Measurements from ENCODE around the gene MX2.
"Not testable (repeated sequence)": the region's sequence is repeated elsewhere in the genome, so short reads cannot be mapped to it uniquely, and the experiment has no call there.

The MX2 gene, protein sequence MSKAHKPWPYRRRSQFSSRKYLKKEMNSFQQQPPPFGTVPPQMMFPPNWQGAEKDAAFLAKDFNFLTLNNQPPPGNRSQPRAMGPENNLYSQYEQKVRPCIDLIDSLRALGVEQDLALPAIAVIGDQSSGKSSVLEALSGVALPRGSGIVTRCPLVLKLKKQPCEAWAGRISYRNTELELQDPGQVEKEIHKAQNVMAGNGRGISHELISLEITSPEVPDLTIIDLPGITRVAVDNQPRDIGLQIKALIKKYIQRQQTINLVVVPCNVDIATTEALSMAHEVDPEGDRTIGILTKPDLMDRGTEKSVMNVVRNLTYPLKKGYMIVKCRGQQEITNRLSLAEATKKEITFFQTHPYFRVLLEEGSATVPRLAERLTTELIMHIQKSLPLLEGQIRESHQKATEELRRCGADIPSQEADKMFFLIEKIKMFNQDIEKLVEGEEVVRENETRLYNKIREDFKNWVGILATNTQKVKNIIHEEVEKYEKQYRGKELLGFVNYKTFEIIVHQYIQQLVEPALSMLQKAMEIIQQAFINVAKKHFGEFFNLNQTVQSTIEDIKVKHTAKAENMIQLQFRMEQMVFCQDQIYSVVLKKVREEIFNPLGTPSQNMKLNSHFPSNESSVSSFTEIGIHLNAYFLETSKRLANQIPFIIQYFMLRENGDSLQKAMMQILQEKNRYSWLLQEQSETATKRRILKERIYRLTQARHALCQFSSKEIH

DNA sequence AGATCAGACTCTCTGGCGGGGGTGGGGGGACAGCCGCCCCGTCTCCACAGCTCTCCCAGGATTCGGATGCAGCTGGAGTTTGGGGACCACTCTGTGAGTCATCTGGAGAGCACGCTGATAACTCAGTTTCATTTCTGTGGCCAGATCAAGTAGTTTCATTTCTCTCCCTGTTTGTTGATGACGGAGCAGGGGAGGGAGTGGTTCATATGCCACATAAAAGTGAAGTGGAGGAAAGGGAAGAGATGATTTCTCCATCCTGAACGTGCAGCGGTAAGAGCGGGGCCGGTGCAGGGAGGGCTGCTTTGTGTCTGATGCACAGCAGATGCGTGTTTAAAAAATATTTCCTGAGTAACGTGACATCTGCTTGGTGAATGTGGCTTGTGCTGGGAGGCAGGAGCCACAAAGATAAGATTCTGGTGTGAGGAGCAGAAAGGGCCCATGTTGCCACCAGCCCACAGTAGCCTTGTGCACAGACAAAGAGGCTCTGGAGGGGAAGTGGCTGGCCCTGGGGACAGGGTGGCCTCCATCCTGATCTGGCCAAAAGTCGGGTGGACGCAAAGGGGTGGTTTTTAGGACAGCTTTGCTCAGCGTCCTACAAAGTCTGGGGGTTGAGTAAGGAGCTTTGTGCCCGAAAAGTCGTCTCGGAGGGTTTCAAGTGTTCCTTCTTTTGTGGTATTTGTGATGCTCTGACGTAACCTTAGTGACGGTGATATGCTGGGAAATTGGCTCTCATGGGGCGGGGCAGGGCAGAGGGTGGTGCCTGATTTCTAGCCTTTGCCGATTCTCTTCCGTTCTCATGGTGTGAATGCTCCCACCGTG lies at the start of gene MX2:
TSS of gene MX2 (plus strand) at position 242 of the 819 bp plus-strand sequence. CDS start 14,880 bp downstream, outside the sequence.
- peak; percentile 36 for DNase-seq (ENCODE audit: low read depth, low spot score)
- no peak within 1 kb of the TSS for H3K27ac ChIP-seq

DNA sequence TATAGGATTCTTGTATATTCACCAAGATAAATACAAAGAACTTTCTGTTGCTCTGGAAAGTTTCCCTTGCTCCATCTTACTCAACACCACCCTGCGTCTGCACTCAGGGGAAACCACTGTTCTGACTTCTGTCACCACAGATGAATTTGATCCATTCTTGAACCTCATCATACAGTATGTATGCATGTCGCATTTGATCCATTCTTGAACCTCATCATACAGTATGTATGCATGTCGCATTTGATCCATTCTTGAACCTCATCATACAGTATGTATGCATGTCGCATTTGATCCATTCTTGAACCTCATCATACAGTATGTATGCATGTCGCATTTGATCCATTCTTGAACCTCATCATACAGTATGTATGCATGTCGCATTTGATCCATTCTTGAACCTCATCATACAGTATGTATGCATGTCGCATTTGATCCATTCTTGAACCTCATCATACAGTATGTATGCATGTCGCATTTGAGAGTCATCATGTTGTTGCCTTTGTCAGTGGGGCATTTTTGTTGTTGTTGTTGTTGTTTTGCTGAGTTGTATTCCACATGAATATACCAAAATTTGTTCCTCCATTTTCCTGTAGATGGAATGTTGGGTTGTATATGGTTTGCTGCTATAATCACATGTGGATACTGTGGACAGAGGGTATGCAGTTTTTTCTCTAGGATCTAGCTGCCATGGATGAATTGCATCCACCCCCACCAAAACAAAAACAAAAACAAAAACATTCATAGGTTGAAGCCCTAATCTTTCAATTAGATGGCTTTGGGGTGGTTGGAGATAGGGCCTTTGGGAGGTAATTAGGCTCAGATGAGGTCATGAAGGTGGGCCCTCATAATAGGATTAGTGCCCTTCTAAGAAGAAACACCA lies 48.3 kb upstream of the MX2 start:
- DNase-seq (ENCODE audit: low read depth, low spot score); H3K27ac ChIP-seq: not testable (repeated sequence)

DNA sequence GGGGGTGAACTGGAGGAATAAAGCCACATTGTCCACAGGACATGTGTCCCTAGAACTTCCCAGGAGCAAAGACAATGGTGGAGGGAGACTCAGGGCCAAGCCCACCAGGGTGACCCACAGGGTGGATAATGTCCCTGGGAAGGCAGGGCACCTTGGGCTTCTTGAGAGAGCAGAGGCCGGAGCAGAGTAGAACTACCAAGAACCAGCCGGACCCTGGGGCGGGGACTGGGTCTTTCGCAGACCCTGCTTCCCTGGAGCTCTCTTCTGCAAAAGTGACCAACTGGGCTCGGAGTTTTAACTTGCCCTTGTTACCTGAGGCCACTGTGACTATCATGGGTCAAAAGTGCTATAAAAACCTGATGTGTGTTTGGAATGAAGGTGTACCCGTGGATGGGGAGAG lies 46.1 kb upstream of the MX2 start:
- no peak for DNase-seq (ENCODE audit: low read depth, low spot score)
- H3K27ac ChIP-seq, result no peak overlapping the region

DNA sequence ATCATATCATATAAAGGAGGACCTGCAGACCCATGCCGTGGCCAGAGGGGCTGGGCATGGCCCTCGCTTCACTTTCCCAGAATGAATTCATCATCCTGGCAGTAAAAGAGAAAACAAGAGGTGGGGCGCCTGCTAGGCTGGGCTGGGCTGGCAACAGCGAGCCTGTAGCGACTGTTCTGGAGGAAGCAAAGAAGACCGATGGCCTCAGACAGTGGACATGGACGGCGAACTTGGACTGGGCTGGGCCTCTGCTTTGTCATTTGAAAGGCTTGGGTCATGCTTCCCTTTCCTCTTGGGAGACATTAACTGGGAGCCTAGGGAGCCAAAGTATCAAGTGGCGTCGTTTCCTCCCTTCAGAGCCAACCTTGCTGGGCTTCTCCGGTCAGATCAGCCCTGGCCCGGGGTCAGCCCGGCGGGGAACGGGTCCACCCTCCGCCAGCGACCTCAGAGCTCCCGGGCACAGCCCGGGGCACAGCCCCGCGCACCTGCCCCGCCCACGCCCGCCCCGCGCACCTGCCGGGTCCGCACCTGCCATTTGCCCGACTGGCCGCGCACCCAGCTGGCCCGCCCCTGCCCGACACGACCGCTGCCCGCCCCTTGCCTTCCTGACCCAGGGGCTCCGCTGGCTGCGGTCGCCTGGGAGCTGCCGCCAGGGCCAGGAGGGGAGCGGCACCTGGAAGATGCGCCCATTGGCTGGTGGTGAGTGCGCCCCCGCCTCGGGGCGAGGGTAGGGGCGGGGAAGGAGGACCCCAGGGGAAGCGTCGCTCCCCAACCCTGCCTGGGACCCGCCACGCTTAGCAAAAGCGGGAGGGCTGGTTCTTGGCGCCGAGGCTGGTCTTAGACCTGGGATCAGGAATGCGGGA lies 45.4 kb upstream of the MX2 start, which contains the start of gene FAM3B:
TSS of gene FAM3B (plus strand) at position 602 of the 863 bp plus-strand sequence. CDS start at position 681, 79 bp downstream.
- no peak for DNase-seq (ENCODE audit: low read depth, low spot score)
- H3K27ac ChIP-seq, result no peak within 1 kb of the TSS

DNA sequence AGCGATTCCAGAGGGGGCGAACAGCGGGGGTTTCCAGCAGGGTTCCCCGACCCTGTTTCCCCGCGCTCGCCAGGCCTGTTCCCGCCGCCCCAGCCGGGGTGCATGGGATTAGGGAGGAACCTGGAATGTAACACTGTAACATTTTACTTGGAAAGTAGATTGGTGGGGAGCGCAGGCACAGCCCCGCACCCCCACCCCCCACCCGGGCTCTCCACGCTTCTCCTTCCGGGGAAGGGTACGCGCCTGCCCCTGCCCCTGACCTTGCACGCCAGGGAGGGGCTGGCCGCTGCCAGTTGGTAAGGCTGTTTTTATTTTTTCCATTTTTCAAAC lies 44.8 kb upstream of the MX2 start:
- no peak overlapping the region for H3K27ac ChIP-seq
- DNase-seq (ENCODE audit: low read depth, low spot score), result no peak

DNA sequence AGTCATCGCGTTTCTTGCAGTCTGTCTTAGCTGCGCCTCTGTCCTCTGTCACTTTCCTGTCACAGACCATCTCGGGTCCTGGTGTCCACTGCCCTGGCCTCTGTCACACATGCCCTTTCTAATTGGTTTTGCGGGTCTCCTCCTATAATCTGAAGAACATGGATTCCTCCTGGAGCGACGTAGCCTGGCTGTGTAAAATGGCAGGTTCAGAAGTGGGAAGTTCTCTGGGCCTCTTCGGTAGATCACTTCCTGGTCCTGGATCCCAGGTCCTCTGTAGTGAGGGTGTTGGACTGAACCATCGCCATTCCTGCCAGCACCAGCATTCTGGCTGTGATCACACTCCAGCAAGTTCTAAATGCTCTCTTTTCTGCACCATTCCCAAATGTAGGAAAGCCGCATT lies 44.4 kb upstream of the MX2 start:
- no peak overlapping the region for H3K27ac ChIP-seq
- no peak for DNase-seq (ENCODE audit: low read depth, low spot score)

DNA sequence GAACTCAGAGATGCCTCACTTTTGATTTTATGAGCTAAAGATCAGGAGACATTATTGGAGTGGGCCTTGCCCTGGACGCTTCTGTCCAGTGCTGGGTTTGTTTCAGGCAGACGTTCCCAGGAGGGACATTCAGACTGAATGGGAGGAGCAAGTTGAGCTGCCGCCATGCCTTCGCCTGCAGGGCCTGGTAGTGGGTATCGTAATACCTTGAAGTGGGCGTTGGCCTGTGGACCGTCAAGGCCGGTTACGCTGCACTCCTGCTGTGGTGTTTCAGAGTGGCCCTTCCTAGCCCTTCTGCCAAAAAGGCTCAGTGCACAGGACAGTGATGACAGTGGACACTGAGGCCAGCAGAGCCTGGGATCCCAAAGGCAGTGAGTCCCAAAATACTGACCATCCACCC lies 43.6 kb upstream of the MX2 start:
- DNase-seq (ENCODE audit: low read depth, low spot score), result no peak
- no peak overlapping the region for H3K27ac ChIP-seq

DNA sequence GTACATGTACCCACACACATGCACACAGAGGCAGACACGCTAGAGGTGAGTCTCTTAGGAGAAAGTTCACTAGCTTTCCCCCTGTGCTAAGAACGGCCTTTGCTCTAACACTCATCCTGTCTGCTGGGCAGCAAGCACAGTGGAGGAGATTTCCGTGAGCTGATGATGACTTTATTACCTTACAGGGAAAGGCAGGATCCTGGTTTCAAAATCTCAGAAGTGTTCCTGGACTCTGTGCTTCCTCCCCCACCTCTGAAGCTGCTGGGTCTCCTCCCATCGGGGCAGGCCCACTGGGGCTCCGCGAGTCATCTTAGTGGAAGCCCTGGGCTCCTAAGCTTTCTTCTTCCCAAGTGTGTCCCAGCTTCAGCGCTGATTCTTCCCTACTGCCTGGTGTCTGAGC lies 42.6 kb upstream of the MX2 start:
- no peak for DNase-seq (ENCODE audit: low read depth, low spot score)
- no peak overlapping the region for H3K27ac ChIP-seq

DNA sequence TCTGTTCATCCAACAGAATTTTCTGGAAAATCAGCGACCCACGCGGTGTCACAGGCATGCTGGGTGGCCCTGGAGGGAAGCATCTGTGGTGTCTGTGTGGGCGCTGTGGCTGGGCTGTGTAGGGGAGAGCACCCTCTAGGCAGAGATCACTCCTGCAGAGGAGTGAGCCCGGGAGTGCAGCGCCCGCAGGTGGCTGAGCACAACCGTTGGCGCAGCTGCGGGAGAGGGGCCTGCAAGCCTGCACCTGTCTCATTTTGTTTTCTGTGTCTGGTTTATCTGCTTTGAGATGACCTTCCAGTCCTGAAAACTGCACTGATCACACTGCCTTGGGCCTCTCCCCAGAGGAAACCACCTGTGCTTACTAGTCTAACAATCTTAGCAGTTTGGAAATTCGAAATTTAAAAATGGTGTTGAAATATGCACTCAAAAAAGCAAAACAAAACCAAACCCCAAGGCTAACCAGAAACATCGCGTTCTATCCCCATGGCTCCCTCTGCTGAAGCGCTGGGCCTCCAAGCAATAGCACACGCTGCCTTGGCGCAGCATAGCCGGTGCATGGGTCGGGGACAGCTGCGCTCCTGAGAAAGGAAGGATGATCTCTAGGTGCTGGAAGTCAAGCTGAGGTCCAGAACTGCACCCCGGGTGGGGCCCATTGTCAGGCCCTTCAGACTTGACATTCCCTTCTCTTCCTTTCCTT lies 40.5 kb upstream of the MX2 start:
- DNase-seq (ENCODE audit: low read depth, low spot score), result no peak
- no peak overlapping the region for H3K27ac ChIP-seq

DNA sequence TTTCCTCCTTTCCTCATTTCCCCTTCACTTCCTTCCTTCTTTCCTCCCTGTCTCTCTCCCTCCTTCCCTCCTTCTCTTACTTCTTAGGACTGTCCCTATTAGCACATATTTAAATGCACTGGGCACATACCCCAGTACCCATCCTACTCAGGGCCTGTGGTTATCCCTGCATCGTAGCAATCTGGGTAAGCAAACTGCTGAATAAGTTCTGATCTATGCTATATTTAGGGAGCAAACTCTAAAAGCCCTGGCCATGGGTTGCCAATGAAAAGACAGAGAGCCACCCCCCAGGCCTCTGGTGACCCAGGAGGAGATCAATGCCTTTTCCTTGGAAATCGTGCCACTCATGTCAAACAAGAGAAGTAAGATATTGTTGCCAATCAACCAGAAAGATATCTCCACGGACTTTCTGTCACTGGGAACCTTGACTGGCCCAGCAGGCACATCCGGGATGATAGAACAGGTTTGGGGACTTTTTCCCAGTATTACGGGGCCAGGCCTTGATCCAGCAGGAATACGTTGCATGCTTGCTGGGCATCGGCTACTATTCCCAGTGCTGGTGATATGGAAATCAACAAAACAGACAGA lies 39.8 kb upstream of the MX2 start:
- DNase-seq (ENCODE audit: low read depth, low spot score), result no peak
- H3K27ac ChIP-seq, result no peak overlapping the region

DNA sequence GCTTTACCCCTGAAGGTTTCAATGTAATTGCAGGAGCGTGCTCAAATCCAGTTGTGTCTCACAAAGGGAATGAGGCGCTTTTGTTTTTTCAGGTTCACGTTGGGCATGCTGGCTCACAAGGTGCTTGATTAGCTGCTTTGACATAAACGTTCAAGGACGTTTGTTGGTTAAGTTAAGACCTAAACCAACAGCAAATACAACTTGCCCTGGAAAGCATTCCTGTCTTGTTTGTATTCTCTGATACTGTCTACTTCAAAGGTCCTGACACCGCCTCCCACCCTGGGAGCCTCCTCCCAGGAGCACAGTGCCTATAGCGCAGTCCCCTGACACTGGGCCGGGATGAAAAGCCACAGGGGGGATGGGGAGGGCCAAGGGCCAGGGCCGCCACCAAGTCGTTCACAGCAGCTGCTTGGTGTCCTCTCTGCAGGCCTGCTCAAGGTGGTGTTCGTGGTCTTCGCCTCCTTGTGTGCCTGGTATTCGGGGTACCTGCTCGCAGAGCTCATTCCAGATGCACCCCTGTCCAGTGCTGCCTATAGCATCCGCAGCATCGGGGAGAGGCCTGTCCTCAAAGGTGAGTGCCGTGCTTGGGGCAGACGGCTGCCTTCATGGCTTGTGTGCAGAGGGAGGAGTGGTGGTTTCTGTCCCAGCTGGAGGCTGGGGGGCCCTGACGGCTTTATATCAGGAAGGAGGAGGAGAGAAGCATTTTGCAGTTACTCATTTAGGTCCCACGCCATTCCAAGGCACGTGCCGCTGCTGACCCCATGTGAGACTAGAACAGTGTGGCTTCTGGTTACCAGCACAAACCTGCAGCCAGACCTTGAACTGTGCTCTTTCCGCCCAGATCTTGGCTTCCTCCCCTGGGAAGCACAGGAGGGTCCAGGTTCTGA lies 39.1 kb upstream of the MX2 start:
- DNase-seq (ENCODE audit: low read depth, low spot score), result no peak
- no peak overlapping the region for H3K27ac ChIP-seq

DNA sequence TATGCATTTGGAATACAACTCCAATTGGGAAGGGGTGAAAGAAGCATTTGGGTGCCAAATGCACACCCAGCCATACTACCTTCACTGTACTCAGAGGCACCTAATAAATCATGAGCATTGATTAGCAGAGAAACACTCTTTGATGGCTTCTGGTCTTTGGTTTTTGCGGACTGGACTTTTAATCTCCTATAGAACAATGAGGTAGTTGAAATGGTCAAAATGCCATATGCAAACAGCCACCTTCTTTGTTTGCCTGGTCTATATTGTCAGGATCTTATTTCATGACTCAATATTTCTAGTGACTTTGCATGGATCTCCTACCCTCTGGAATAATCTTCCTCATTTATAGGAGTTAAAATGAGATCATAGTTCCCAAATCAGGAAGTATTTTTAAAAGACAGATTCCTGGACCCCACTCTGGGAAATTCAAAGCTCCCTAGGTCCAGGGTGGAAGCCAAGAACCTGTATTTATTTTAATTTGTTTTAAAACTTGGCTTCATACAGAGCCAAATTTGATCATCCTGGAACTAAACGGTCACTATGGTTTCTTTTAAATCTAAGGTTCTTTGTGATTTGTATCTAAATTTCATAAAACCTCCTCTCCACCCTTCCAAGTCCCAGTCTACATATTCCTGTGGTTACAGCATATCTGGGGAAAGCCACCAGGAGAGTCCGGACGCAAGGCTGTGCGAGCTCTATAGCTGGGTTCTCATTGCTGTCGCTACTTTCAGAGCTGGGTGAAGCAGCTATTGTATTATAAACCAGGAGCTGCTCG lies 36.5 kb upstream of the MX2 start:
- H3K27ac ChIP-seq, result no peak overlapping the region
- DNase-seq (ENCODE audit: low read depth, low spot score), result no peak

DNA sequence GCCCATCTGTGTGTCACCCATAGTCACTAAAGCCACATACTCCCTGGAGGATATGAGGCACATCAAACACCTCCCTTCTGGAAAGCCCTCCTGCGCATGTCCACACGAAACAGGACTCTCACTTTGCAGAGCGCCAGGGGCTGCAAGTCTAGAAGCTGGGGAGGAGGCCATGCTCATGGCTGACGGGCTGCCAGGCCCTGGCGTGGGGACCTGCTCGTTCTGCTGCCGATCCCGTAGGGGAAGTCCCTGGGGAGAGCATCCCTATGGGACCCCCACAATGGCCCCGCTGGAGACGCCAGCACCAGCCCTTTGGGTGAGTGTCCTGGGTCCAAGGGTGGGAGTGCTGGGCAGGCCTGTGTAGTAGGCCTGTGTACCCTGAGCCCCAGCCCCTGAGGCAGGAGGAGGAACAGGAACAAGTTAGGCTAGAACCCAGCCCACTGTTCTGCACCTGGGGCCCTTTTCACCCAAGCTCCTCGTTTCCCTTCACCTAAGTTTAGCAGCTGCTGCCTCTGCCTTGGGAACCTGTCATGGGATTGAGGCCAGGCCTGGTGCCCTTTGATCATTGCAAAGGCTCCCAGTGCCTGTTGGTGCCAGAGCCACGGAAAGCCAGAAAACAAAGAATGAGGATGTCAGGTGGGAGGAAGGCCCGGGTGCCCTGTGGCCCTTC lies 35.3 kb upstream of the MX2 start:
- H3K27ac ChIP-seq, result no peak overlapping the region
- DNase-seq (ENCODE audit: low read depth, low spot score), result no peak

DNA sequence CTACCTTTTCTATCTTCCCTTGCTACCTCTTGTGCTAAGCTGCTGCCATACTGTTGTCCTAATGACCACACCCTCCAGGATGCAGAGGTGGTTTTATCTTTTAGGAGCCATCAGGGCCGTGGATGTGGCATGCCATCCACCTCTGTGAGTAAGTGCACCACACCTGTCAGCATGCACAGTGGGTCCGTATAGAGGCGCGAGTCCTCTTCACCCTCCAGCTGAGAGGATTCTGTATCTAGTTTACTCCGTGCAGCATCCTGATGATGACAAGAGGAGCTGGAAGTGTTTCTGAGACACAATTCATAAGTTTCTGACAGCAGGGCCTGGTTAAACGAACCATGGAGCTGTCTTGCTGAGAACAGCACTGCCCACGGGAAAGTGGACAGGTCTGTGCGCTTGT lies 34.1 kb upstream of the MX2 start:
- no peak overlapping the region for H3K27ac ChIP-seq
- no peak for DNase-seq (ENCODE audit: low read depth, low spot score)

DNA sequence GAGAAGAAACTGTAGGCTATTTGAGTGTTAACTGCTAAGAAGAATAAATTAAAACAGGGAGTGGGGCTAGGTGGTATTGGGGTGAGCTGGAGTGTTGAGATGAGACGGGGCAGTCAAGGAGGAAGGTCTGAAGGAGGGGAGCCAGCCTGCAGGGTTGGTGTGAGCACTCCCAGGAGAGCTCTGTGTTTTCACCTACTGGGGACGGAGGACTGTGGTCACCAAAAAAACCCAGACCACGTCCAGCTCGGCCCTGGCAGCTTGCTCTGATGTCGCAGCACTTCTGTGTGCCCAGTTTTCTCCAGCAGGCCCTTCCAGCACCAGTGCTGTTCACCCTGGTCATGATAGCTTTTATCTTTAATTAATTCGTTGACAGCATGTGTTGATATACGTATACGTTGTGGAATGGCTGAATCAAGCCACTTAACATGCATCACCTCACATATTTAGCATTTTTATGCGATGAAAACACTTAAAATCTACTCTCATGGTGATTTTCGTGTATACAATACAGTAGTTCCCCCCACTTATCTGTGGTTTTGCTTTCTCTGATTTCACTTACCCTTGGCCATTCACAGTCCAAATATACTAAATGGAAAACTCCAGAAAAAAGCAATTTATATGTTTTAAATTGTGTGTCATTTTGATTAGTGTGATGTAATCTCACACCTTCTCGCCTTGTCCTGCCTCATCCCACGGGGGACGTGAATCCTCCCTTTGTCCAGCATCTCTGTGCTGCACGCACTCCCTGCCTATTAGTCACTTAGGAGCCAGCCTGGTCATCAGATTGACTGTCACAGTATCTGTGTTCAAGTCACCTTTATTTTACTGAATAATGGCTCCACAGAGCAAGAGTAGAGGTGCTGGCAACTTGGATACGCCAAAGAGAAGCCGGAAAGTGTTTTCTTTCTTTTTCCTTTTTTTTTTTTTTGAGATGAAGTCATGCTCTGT lies 32.9 kb upstream of the MX2 start:
- H3K27ac ChIP-seq, result no peak overlapping the region
- no peak for DNase-seq (ENCODE audit: low read depth, low spot score)
